AG04449 (cell line): ENCODE measurements around the gene CACNB2.
"Not testable (repeated sequence)": the region's sequence is repeated elsewhere in the genome, so short reads cannot be mapped to it uniquely, and the experiment has no call there.

Experiments used
- CTCF ChIA-PET: fragments of 350-600 bp; formaldehyde crosslinking; extraction: SDS; loops from one replicate; lab custom pipeline; 2021; ENCODE audit warnings: antibody characterized with exemption; lab: Yijun Ruan, JAX
- POLR2A ChIA-PET: fragments of 400-600, 350-600 bp; formaldehyde crosslinking; extraction: SDS; loops from one replicate; lab custom pipeline; 2020; ENCODE audit warnings: antibody characterized with exemption, inconsistent platforms; lab: Yijun Ruan, JAX
- DNase-seq: peaks from one replicate; pipeline ENCODE4 v3.0.0-alpha.2; 2010; ENCODE audit warnings: low read depth, low spot score
- H3K4me3 ChIP-seq: 2 replicates; pipeline ENCODE4 v1.5.1; 2011; ENCODE audit warnings: low read depth, mild to moderate bottlenecking, control low read depth, low read length
- TF ChIP-seq, protein P1 (sequence below): IDR thresholded peaks from one replicate; pipeline ENCODE4 v1.5.1; 2011; ENCODE audit warnings: mild to moderate bottlenecking, moderate library complexity, low read length, control low read depth, inconsistent platforms; ENCODE audit not compliant: insufficient read depth; ENCODE audit errors: missing control alignments

CACNB2 gene

DNA sequence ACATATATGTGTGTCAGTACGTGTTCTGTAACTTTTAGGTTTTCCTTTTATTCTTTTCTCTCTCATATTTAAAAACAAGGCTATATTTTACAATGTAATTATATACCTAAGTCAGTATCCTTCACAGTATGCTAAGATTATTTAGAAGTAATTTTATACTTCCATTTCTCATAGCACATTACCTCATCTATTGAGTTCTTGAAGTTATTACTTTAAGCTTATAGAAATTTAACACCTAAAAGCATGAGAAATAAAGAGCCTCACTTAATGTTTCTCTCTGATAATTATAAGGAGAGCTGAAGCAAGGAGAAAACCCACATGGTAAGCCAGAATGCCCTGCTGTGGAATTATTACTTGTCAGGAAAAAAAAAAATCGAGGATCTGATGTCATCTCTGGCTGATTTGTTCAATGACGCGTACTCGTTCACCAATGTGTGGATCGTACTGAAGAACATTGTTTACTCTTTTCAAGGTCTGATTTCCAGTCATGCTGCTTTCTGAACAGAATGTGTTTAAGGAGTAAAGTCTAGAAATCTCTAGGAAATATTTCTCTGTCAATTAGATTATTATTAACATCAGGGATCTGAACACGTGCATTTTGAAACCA lies 21.9 kb downstream of the CACNB2 start:
- ChIA-PET CTCF (no interaction called here), POLR2A (no interaction called here)
- no peak overlapping the region for H3K4me3 ChIP-seq
- TF ChIP-seq, protein P1, sequence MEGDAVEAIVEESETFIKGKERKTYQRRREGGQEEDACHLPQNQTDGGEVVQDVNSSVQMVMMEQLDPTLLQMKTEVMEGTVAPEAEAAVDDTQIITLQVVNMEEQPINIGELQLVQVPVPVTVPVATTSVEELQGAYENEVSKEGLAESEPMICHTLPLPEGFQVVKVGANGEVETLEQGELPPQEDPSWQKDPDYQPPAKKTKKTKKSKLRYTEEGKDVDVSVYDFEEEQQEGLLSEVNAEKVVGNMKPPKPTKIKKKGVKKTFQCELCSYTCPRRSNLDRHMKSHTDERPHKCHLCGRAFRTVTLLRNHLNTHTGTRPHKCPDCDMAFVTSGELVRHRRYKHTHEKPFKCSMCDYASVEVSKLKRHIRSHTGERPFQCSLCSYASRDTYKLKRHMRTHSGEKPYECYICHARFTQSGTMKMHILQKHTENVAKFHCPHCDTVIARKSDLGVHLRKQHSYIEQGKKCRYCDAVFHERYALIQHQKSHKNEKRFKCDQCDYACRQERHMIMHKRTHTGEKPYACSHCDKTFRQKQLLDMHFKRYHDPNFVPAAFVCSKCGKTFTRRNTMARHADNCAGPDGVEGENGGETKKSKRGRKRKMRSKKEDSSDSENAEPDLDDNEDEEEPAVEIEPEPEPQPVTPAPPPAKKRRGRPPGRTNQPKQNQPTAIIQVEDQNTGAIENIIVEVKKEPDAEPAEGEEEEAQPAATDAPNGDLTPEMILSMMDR = no peak
- DNase-seq = no peak

DNA sequence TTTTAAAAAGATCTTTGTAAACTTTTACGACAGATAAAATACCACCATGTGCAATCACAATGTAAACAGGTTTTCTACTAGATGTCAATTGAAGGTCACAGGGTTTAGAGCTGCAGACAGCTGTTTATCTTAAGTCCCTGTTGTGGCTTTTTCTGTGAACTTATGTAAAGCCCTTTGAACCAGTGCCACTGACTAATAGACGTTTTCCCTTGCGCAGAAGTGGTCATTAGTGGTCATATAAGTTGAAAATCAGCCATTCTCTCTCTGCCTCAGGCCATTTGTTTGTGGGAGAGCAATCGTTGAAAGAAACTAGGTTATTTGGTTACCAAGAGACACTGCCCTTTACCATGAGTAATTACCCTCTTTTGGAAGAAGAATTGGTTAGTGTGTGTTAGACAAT lies 23.9 kb downstream of the CACNB2 start:
- CTCF ChIA-PET = no interaction called here
- POLR2A ChIA-PET = no interaction called here

DNA sequence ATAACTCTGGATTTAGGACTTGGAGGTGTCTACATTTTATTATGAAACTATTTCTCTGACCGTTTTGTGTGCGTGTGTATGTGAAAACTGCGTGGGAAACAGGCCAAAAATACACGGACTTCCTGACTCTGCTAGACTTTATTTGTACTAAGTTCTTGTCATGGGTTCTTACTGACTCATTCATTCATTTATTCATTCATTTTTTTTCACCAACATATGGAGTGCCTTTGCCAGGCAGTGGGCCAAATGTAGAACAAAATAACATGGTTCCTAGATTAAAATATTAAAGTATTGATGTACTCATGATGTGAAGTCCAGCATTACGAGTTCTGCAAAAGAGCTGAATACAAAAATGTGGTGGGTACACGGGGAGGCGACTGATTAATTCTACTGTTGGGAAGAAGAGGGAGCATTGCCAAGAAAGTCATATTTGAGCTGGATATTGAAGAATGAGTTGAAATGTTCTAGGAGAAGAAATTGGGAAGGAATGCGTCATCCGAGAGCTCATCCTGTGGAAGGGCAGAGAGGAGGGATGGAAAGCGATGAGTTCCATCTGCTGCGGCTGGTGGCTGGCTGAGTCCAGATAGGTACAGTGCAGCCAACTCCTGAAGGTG lies 24.6 kb downstream of the CACNB2 start:
- CTCF ChIA-PET = no interaction called here
- H3K4me3 ChIP-seq = no peak overlapping the region

More for the DNA sequence above, 23.9 kb downstream of the CACNB2 start:
- no peak for DNase-seq
- TF ChIP-seq, protein P1 = no peak
- no peak overlapping the region for H3K4me3 ChIP-seq

DNA sequence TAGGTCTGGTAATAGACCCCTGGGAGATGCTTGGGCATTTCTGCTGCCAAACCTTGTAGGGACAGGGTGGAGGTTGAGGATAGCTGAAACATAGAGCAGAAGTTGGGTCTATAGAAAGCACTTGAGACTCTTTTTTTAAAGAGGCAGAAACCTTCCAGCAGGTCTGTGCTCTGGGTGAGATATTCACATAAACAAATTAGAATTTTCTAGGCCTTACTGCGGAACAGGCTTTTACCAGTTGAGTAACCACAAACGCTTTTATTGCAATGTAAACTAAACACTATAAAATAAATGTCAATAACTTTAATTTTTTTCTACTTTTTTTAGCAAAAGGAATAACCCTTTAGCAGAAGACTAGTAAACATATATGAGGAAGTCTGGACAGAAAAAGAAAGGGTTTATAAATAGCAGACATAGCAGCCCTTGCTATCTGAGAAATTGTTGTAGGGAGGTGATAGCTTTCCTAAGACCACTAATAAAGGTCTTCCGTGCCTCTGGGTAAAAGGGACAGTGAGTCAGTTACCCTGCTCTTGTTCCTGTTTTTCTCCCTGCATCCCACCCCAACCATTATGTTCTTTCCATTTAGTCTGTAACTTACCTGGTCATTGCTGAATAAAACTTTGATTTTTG lies 38.7 kb downstream of the CACNB2 start:
- TF ChIP-seq, protein P1 = no peak
- H3K4me3 ChIP-seq = no peak overlapping the region
- DNase-seq = no peak
- ChIA-PET CTCF (no interaction called here), POLR2A (no interaction called here)

More for the DNA sequence above, 24.6 kb downstream of the CACNB2 start:
- TF ChIP-seq, protein P1 = no peak
- no peak for DNase-seq
- POLR2A ChIA-PET = no interaction called here

DNA sequence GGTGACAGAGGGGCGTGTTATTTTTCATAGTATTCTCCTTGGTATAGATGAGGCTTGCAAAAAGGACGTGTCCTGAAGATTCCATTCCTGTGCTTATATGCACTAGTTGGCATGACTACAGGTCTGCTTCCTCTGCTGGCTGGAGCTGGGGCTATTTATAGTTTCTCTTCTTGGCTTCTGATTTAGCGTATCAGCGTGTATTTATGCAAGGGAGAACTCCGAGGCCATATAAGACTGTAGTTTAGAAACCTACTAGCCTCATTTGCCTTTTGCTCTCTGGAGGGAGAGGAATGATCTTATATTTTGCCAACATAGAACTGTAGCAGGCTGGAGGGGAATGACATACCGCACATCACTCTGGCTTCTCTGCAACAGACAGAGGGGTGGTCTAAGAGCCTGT lies 39.7 kb downstream of the CACNB2 start:
- peak; percentile 19 for DNase-seq
- POLR2A ChIA-PET = no interaction called here
- CTCF ChIA-PET = no interaction called here
- TF ChIP-seq, protein P1 = no peak
- H3K4me3 ChIP-seq = no peak overlapping the region

DNA sequence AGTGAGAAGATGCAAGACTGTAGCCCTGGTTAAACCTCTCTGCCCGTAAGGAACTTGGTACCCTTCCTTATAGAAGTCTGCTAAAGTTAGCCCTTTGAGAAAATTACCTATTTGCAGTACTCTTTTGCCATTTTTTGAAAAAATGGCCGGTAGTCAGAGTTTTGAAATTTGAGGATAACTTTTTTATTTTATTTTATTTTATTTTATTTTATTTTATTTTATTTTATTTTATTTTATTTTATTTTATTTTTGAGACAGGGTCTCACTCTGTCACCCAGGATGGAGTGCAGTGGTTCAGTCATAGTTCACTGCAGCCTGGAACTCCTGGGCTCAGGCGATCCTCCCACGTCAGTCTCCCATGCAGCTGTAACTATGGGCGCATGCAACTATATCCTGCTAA lies 41.2 kb downstream of the CACNB2 start:
- CTCF ChIA-PET, DNase-seq, POLR2A ChIA-PET, H3K4me3 ChIP-seq: not testable (repeated sequence)
